K562 (cell line): Measurements from ENCODE around the gene IL27RA. TPM values are rescaled to one million over a fixed set of nuclear protein-coding genes. Genes with fewer than 3 reads are reported as not detected.
A peak's percentile ranks its signal among the peaks of the same experiment; 100 is the strongest.

Experiments used
- ARHGAP35 ChIP-seq: fragments of 450-650 bp; IDR thresholded peaks from 2 replicates; pipeline ENCODE4 v1.6.1; 2018; ENCODE audit not compliant: partially characterized antibody
- CREM ChIP-seq: IDR thresholded peaks from 2 replicates; pipeline ENCODE4 v1.6.1; 2014; ENCODE audit warnings: antibody characterized with exemption, low read depth
- ELF1 ChIP-seq: fragments of 200-800 bp; sonication (Bioruptor generic); IDR thresholded peaks from 2 replicates; pipeline ENCODE4 v1.6.1; 2016; ENCODE audit warnings: missing genetic modification characterization, missing compliant biosample characterization
- KDM5B ChIP-seq: fragments of 200-600 bp; sonication (generic); IDR thresholded peaks from 2 replicates; pipeline ENCODE4 v1.6.1; 2012; ENCODE audit warnings: low read depth, mild to moderate bottlenecking, moderate library complexity, low read length, control low read depth, inconsistent platforms; ENCODE audit not compliant: insufficient replicate concordance
- MCM2 ChIP-seq: fragments of 450-650 bp; IDR thresholded peaks from 2 replicates; pipeline ENCODE4 v1.6.1; 2017; ENCODE audit warnings: low read depth, mild to moderate bottlenecking
- POU5F1 ChIP-seq: fragments of 150-350 bp; IDR thresholded peaks from 2 replicates; pipeline ENCODE4 v1.6.1; 2014; ENCODE audit warnings: borderline replicate concordance, low read length, low read depth, mild to moderate bottlenecking; ENCODE audit not compliant: partially characterized antibody
- YY1 ChIP-seq, 3 experiments: IDR thresholded peaks; 2 replicates each; pipeline ENCODE4 v1.6.1; 2011; ENCODE audit warnings: low read length in 2 of 3, mild to moderate bottlenecking in 2 of 3, moderate library complexity in 2 of 3, borderline replicate concordance in 1 of 3, control low read depth in 1 of 3, low read depth in 1 of 3; ENCODE audit not compliant: insufficient read depth in 3 of 3, insufficient replicate concordance in 2 of 3, control insufficient read depth in 1 of 3, insufficient read length in 1 of 3; ENCODE audit errors: extremely low read depth in 1 of 3
- ZBTB7A ChIP-seq: IDR thresholded peaks from 2 replicates; pipeline ENCODE4 v1.6.1; 2011; ENCODE audit warnings: low read depth, mild to moderate bottlenecking, low read length, moderate library complexity, borderline replicate concordance; ENCODE audit not compliant: control insufficient read depth
- ZNF174 ChIP-seq: fragments of 250-450 bp; sonication (Bioruptor Pico); IDR thresholded peaks from 2 replicates; pipeline ENCODE4 v1.4.0; 2020; ENCODE audit warnings: mild to moderate bottlenecking
- ZNF561 ChIP-seq: fragments of 450-650 bp; formaldehyde crosslinking; conservative IDR thresholded peaks from 2 replicates; pipeline ENCODE4 v1.4.0; 2020; ENCODE audit warnings: mild to moderate bottlenecking, moderate library complexity
- ZNF609 ChIP-seq: sonication (generic); formaldehyde crosslinking; IDR thresholded peaks from 2 replicates; pipeline ENCODE4 v1.8.1; 2023; ENCODE audit warnings: missing genetic modification reagents, mild to moderate bottlenecking, borderline replicate concordance
- ZNF639 ChIP-seq, 2 experiments: fragments of 200-800 bp in 1 of 2; sonication (Bioruptor generic) in 1 of 2; sonication (generic) in 1 of 2; formaldehyde crosslinking in 1 of 2; IDR thresholded peaks in 1 of 2; conservative IDR thresholded peaks in 1 of 2; 2 replicates each; pipeline versions ENCODE4 v1.5.0 to v1.6.1; 2016 to 2020; ENCODE audit warnings: missing compliant biosample characterization in 1 of 2, missing genetic modification characterization in 1 of 2, missing genetic modification reagents in 1 of 2
- polyA plus RNA-seq, 8 experiments: library from polyadenylated mRNA; depleted of rRNA in 4 of 8; stranded (reverse) in 5 of 8; unstranded in 3 of 8; fragments of >200 nt; fragmentation: Nextera tagmentation in 2 of 8; fragmentation: Illumina TruSeq in 1 of 8; extraction: Ambion mirVana in 2 of 8; extraction: Trizol in 1 of 8; gene quantifications; 2 replicates each; pipeline versions ENCODE4 v1.2.1 to v1.2.3, GENCODE V29; 2011 to 2014; ENCODE audit warnings: inconsistent platforms in 1 of 8, missing spikeins in 1 of 8
- total RNA-seq, 7 experiments: library from RNA; depleted of rRNA in 6 of 7; stranded (reverse); fragments of >200 nt in 6 of 7; fragmentation: Illumina TruSeq in 2 of 7; extraction: Trizol in 2 of 7; gene quantifications; 2 replicates each; pipeline versions ENCODE4 v1.2.1 to v1.2.3, GENCODE V29; 2011 to 2021; ENCODE audit warnings: low replicate concordance in 1 of 7
- TF ChIP-seq, protein P1 (sequence below): fragments of 450-650 bp; formaldehyde crosslinking; IDR thresholded peaks from 2 replicates; pipeline ENCODE4 v1.4.0; 2020; ENCODE audit warnings: mild to moderate bottlenecking, mixed read lengths
- TF ChIP-seq, protein P2 (sequence below): fragments of 450-650 bp; IDR thresholded peaks from 2 replicates; pipeline ENCODE4 v1.6.1; 2017; ENCODE audit warnings: antibody characterized with exemption

Gene IL27RA
- total and polyA plus RNA-seq, 9 of the 15 experiments (the other 6 are each of a cell fraction or from before 2014, with no cell fraction given), result 1.9 to 15.9 (median 12.0) TPM

GRCh38 chr19:14073925-14074838 is 42.6 kb downstream of the IL27RA start (continued):
- TF ChIP-seq YY1 (IDR thresholded peaks at IDR 0.05; ENCODE audit: borderline replicate concordance in 1 of 3, control insufficient read depth in 1 of 3, extremely low read depth in 1 of 3, insufficient read depth in 3 of 3, insufficient read length in 1 of 3, insufficient replicate concordance in 2 of 3, low read depth in 1 of 3, low read length in 2 of 3), result peak in 1 of 3 experiments; percentile 26
- TF ChIP-seq ZBTB7A, result peak; percentile 55; the same call in 1 of the 2 replicates
- no peak for TF ChIP-seq ZNF609 (CRISPR knock-in tag)
- TF ChIP-seq ELF1 (tag), result no peak
- TF ChIP-seq, protein P1, sequence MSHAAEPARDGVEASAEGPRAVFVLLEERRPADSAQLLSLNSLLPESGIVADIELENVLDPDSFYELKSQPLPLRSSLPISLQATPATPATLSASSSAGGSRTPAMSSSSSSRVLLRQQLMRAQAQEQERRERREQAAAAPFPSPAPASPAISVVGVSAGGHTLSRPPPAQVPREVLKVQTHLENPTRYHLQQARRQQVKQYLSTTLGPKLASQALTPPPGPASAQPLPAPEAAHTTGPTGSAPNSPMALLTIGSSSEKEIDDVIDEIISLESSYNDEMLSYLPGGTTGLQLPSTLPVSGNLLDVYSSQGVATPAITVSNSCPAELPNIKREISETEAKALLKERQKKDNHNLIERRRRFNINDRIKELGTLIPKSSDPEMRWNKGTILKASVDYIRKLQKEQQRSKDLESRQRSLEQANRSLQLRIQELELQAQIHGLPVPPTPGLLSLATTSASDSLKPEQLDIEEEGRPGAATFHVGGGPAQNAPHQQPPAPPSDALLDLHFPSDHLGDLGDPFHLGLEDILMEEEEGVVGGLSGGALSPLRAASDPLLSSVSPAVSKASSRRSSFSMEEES (CRISPR knock-in tag), result no peak
- TF ChIP-seq CREM, result no peak
- TF ChIP-seq, protein P2, sequence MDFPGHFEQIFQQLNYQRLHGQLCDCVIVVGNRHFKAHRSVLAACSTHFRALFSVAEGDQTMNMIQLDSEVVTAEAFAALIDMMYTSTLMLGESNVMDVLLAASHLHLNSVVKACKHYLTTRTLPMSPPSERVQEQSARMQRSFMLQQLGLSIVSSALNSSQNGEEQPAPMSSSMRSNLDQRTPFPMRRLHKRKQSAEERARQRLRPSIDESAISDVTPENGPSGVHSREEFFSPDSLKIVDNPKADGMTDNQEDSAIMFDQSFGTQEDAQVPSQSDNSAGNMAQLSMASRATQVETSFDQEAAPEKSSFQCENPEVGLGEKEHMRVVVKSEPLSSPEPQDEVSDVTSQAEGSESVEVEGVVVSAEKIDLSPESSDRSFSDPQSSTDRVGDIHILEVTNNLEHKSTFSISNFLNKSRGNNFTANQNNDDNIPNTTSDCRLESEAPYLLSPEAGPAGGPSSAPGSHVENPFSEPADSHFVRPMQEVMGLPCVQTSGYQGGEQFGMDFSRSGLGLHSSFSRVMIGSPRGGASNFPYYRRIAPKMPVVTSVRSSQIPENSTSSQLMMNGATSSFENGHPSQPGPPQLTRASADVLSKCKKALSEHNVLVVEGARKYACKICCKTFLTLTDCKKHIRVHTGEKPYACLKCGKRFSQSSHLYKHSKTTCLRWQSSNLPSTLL, result no peak
- no peak for TF ChIP-seq POU5F1
- no peak for TF ChIP-seq MCM2
- TF ChIP-seq ZNF561 (CRISPR knock-in tag), result no peak
- peak in 1 of 2 experiments; percentile 34; a peak in 1 of 4 replicates for TF ChIP-seq ZNF639 (CRISPR knock-in tag; conservative IDR thresholded peaks at IDR 0.05 in 1 of 2, IDR thresholded peaks at IDR 0.05 in 1 of 2)
- TF ChIP-seq ARHGAP35, result no peak
- peak; percentile 12 for TF ChIP-seq KDM5B
- no peak for TF ChIP-seq ZNF174
